Measurements from ENCODE around the gene FRYL.

The FRYL gene

DNA sequence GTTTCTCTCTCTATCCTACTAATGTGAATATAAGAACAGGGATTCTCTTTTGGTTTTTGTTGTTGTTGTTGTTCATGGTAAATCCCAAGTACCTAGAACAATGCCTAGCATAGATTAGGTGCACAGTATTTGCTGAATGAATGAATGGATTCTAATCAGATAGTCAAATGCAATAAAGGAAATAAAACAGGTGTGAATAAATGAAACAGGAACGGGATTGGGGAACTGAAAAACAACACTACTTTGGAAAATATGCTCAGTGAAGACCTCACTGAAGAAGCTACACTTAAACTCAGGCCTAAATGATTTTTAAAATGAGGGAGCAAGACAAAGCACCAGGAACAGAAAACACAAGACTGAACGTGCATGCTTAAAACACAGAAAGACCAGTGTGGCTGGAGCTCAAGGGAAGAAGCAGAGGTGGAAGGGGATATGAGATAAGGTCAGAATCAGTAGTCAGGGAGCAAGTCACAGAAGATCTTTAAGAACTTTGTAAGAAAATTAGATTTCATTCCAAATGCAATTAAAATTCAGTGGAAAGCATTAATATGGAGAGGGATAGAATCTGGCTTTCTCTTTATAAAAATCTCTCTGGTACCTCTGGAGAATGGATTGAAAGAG is 145.3 kb downstream of the FRYL start:
- Histone ChIP-seq H3K9ac (ENCODE audit: low read depth, low read length) (no peak overlapping the region), H3K9me3 (ENCODE audit: control insufficient read depth, insufficient read depth, low read length) (no peaks in the 10 kb centered on the region), H3K36me3 (ENCODE audit: insufficient read depth, low read length) (no peaks in the 10 kb centered on the region), H3K4me1 (ENCODE audit: insufficient read depth, low read length) (peaks cover 15% of the 10 kb centered on the region)

DNA sequence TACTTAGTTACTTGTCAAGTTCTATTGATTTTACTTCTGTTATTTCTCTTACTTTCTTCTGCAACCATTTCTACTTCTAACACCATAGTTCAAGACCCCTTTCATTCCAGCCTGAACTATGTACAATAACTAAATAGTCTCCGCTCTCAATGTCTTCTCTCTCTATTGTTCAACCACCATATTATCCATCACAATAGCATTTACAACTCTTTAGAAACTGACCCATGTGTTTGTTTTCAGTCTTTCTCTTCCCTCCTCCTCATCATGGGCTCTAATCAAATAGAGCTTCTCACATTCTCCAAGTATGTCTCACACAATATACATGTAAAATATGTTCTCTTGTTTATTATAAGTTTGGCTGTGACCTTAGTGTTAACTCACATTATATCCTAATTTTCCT is 146.4 kb downstream of the FRYL start:
- peaks cover 15% of the 10 kb centered on the region for H3K4me1 ChIP-seq (ENCODE audit: insufficient read depth, low read length)
- no peak overlapping the region for H3K9ac ChIP-seq (ENCODE audit: low read depth, low read length)
- no peaks in the 10 kb centered on the region for H3K36me3 ChIP-seq (ENCODE audit: insufficient read depth, low read length)
- H3K9me3 ChIP-seq (ENCODE audit: control insufficient read depth, insufficient read depth, low read length) = no peaks in the 10 kb centered on the region

DNA sequence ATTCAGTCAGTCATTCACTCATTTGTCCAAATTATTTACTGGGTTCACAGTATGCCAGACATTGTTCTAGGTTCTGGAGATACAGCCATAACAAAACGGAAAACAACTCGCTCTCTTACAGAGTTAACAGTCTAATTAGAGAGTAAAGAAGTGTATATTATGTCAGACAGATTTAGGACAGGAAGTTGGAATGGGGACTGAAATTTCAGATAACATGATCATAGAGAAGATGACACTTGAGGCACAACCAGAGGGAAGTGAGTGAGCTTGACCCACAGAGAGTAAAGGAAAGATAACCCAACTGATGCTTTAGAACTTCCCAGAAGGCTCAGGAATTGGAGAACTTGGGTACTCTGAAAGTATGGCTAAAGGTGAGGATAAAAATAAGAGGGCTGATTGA is 150.6 kb downstream of the FRYL start:
- peaks cover 8% of the 10 kb centered on the region; the same call in 1 of the 2 replicates for H3K4me1 ChIP-seq (ENCODE audit: insufficient read depth, low read length)
- no peak overlapping the region for H3K9ac ChIP-seq (ENCODE audit: low read depth, low read length)
- no peaks in the 10 kb centered on the region for H3K36me3 ChIP-seq (ENCODE audit: insufficient read depth, low read length)
- H3K9me3 ChIP-seq (ENCODE audit: control insufficient read depth, insufficient read depth, low read length) = no peaks in the 10 kb centered on the region

DNA sequence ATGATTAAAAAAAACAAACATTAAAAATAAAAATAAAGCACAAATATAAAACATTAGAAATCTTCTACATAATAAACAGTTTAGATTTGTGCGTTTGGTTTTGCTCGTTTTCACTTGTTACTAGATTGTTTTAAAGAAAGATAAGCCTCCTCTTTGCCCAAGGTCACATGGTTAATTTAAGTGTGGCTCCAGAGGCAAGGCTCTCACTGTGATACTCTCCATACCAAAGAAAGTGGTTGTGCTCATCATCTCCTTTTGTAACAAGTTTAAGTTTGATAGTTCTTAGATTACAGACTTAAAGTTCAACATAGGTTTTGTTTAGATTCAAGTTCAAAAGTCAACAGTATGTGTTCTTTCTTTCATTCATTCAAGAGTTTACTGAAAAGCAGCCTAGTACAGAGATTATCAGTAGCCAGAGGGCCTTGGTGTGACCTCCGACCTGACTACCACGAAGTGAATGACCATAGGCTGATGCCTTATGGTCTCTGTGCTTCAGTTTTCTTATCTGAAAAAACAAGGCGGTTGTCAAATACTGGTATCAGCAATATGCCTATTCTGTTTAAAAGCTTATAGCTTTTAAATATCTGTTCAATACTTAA is 156.8 kb downstream of the FRYL start:
- H3K9ac ChIP-seq (ENCODE audit: low read depth, low read length) = no peak overlapping the region
- peaks cover 4% of the 10 kb centered on the region; the same call in 1 of the 2 replicates for H3K4me1 ChIP-seq (ENCODE audit: insufficient read depth, low read length)
- H3K36me3 ChIP-seq (ENCODE audit: insufficient read depth, low read length) = peaks cover 2% of the 10 kb centered on the region; the same call in 1 of the 2 replicates
- H3K9me3 ChIP-seq (ENCODE audit: control insufficient read depth, insufficient read depth, low read length) = no peaks in the 10 kb centered on the region

DNA sequence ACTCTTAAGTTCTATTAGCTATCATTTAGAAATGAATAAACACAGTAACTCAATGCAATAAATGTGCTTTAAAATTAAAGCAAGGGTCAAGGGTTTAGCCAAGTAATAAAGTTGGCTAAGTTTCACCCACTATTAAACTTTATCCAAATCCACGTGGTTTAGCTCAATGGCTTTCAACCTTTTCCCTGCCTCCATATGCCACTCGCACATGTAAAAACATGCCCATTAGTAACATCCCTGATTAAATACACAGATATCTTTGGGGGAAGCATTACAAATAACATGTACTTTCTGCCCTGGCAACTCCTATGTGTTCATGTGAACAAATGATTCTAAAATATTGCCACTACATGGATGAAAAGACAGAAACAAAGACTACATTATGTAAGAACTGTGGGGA is 159.2 kb downstream of the FRYL start:
- no peaks in the 10 kb centered on the region for H3K9me3 ChIP-seq (ENCODE audit: control insufficient read depth, insufficient read depth, low read length)
- no peak overlapping the region for H3K9ac ChIP-seq (ENCODE audit: low read depth, low read length)
- H3K4me1 ChIP-seq (ENCODE audit: insufficient read depth, low read length) = peaks cover 4% of the 10 kb centered on the region; the same call in 1 of the 2 replicates
- H3K36me3 ChIP-seq (ENCODE audit: insufficient read depth, low read length) = peaks cover 2% of the 10 kb centered on the region; the same call in 1 of the 2 replicates

DNA sequence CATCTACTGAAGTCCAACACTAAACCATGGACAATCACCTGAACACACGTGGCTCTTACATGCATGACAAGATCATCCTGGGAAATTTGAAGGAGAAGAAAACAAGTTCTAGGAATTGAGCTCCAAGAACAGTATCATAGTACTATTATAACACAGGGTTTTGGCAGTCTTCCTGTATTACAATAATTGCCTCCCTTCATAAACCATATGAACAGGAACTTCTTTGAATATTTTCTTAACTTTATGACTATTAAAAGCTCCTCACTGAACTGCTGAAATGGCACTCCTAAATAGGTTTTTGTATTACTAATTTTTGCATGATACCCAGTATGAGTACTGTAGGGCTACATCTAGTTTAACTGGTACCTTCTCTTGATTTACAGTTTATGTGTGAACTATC is 160.0 kb downstream of the FRYL start:
- Histone ChIP-seq H3K9ac (ENCODE audit: low read depth, low read length) (no peak overlapping the region), H3K9me3 (ENCODE audit: control insufficient read depth, insufficient read depth, low read length) (no peaks in the 10 kb centered on the region), H3K36me3 (ENCODE audit: insufficient read depth, low read length) (peaks cover 2% of the 10 kb centered on the region; the same call in 1 of the 2 replicates)

DNA sequence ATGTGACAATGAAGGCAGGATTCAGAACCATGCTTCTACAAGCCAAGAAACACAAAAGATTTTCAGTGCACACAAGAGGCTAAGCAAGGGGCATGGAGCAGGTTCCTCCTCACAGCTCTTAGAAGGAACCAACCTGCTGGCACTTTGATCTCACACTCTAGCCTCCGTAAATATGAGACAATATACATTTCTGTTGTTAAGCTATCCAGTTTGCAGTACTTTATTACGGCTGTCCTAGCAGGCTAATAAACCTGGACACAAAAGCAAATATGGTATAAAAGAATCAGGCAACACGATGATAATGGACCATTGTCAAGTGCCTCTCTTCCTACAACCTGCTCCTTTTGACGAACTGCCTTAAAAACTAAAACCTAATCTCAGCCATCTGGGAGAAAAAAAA is 175.6 kb downstream of the FRYL start:
- Histone ChIP-seq H3K9me3 (ENCODE audit: control insufficient read depth, insufficient read depth, low read length) (no peaks in the 10 kb centered on the region), H3K4me1 (ENCODE audit: insufficient read depth, low read length) (no peaks in the 10 kb centered on the region), H3K9ac (ENCODE audit: low read depth, low read length) (no peak overlapping the region), H3K36me3 (ENCODE audit: insufficient read depth, low read length) (no peaks in the 10 kb centered on the region)

More for the DNA sequence above, 160.0 kb downstream of the FRYL start:
- H3K4me1 ChIP-seq (ENCODE audit: insufficient read depth, low read length) = peaks cover 4% of the 10 kb centered on the region; the same call in 1 of the 2 replicates

DNA sequence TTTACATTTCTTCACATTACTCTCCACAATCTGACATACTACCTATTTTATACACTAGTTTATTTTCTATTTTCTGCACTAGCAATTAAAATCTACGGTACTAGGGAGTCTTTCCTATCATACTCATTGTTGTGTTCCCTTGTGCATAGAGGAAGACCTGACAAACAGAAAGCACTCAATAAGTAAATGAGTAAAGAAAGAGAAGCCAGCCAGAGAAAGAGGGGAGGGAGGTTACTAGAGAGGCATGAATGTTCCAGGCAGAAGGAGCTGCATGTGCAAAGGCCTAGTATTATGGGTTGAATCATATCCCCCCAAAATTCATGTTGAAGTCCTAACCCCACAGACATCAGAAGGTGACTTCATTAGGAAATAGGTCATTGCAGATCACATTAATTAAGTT is 176.0 kb downstream of the FRYL start:
- H3K9me3 ChIP-seq (ENCODE audit: control insufficient read depth, insufficient read depth, low read length) = no peaks in the 10 kb centered on the region
- H3K4me1 ChIP-seq (ENCODE audit: insufficient read depth, low read length) = no peaks in the 10 kb centered on the region
- H3K36me3 ChIP-seq (ENCODE audit: insufficient read depth, low read length) = no peaks in the 10 kb centered on the region
- H3K9ac ChIP-seq (ENCODE audit: low read depth, low read length) = no peak overlapping the region

DNA sequence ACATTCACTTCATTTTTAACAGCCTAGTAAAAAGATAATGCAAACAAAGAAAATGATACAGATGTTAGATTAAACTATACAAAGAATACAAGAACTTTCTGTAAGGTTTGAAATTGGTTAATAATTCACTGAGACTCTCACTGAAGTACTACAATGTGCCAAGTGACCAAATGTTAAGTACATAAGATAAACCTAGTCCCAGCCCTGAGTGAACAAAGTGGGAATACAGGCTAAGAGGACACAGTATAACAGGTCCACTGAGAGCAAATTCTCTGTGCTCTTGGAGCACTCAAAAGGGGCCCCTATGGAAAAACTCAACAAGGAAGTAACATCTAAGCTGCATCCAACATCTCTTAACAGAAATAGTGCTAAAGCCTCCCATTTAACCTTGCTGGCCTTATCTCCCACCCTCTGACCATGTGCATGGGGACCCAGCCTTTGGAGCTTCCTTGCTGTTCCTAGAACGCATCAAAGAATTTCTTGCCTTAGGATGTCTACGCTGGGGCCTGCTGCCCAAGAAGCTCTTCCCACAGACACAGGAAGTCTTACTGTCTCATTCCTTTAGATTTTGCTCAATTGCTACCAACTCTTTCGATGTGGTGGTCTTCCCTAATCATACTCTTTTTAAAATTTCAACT is 176.6 kb downstream of the FRYL start:
- Histone ChIP-seq H3K4me1 (ENCODE audit: insufficient read depth, low read length) (no peaks in the 10 kb centered on the region), H3K9me3 (ENCODE audit: control insufficient read depth, insufficient read depth, low read length) (no peaks in the 10 kb centered on the region), H3K9ac (ENCODE audit: low read depth, low read length) (no peak overlapping the region), H3K36me3 (ENCODE audit: insufficient read depth, low read length) (no peaks in the 10 kb centered on the region)

DNA sequence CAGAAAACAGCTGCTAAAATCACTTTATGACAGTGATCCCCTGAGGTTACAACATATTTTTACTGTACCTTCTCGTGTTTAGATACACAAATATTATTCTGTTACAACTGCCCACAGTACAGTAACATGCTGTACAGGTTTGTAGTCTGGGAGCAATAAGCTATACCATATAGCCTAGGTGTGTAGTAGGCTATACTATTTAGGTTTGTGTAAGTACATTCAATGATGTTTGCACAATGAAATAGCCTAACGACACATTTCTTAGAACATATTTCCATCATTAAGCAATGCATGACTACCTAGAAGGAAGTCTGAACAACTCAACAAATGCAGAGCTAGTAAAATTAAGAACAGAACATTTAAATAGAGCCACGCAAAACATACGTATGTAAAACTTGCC is 177.3 kb downstream of the FRYL start:
- Histone ChIP-seq H3K9ac (ENCODE audit: low read depth, low read length) (no peak overlapping the region), H3K9me3 (ENCODE audit: control insufficient read depth, insufficient read depth, low read length) (no peaks in the 10 kb centered on the region), H3K4me1 (ENCODE audit: insufficient read depth, low read length) (no peaks in the 10 kb centered on the region), H3K36me3 (ENCODE audit: insufficient read depth, low read length) (no peaks in the 10 kb centered on the region)

DNA sequence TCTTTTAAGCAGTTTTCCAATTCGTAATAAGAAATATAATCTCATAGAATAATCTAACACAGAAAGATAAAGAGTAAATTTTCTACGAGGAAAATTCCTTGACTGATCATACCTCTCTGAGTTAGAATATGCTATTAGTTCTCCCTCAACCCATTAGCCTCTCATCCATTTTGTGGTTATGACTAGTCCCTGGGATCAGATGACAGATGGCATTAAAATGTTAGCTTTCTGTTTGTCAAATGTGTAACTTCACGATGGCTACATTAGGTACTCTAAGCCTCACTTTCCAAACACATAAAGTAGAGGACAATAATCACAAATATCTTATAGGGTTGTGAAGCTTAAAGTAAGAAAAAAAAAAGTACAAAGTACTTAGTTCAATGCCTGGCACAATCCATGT is 177.9 kb downstream of the FRYL start:
- Histone ChIP-seq H3K4me1 (ENCODE audit: insufficient read depth, low read length) (no peaks in the 10 kb centered on the region), H3K36me3 (ENCODE audit: insufficient read depth, low read length) (no peaks in the 10 kb centered on the region), H3K9ac (ENCODE audit: low read depth, low read length) (no peak overlapping the region), H3K9me3 (ENCODE audit: control insufficient read depth, insufficient read depth, low read length) (no peaks in the 10 kb centered on the region)

DNA sequence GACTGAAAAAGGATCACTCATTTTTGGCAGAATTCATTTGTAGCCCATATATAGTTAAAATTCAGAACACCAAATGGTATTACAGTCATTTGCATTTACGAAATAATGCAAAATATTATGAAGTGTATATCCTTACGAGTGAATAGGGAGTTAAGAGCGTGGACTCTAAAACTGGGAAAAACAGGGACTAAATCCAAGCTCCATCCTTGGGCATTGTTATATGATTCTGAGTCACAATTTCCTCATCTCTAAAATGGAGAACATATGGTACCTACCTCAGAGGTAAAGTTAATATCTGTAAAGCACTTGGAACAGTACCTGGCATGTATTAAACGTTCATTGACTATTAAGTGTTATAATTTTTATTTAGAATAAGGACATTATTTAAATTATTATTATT is 183.7 kb downstream of the FRYL start:
- Histone ChIP-seq H3K4me1 (ENCODE audit: insufficient read depth, low read length) (0 out of 2 replicates have a peak, but pooled peaks cover 11% of the 10 kb centered on the region), H3K36me3 (ENCODE audit: insufficient read depth, low read length) (no peaks in the 10 kb centered on the region), H3K9ac (ENCODE audit: low read depth, low read length) (no peak overlapping the region), H3K9me3 (ENCODE audit: control insufficient read depth, insufficient read depth, low read length) (no peaks in the 10 kb centered on the region)

DNA sequence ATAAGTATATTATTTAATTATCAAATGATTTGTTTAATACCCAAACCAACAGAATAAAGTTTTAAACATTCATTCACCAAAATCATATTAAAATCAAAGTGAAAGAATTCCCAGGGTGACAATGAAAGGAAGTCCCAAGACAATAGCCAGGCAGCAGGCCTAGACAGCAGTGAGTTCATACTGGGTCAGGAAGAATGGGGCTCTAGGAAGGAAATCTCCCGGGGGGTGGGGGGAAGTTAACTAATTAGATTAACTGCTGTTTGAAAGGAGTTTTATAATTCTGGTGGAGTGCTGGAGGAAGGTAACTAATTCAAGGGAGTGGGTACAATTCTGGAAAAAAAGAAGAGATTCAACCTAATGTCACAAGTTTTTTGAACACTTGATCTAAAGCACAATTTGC is 185.9 kb downstream of the FRYL start:
- Histone ChIP-seq H3K36me3 (ENCODE audit: insufficient read depth, low read length) (no peaks in the 10 kb centered on the region; the same call in 1 of the 2 replicates), H3K9me3 (ENCODE audit: control insufficient read depth, insufficient read depth, low read length) (no peaks in the 10 kb centered on the region), H3K9ac (ENCODE audit: low read depth, low read length) (no peak overlapping the region), H3K4me1 (ENCODE audit: insufficient read depth, low read length) (0 out of 2 replicates have a peak, but pooled peaks cover 11% of the 10 kb centered on the region)

DNA sequence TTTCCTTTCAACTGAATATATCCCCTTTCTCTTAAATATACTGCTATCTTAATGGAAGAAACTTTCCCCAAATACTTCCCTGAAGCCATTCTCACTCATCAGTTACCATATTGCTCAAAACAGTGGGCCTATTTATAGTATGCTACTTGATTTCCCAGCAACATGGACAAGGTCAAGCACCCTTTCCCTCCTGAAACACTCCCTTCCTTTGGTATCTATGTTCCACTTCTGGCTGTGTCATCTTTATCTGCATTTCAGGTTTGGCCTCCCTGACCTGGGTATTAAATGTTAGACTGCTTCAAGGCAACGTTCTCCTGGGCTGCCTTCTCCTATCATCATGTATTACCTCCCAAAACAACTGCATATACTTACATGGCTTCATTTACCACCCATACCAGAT is 188.7 kb downstream of the FRYL start:
- H3K9ac ChIP-seq (ENCODE audit: low read depth, low read length) = no peak overlapping the region
- H3K9me3 ChIP-seq (ENCODE audit: control insufficient read depth, insufficient read depth, low read length) = no peaks in the 10 kb centered on the region
- 0 out of 2 replicates have a peak, but pooled peaks cover 11% of the 10 kb centered on the region for H3K4me1 ChIP-seq (ENCODE audit: insufficient read depth, low read length)
- H3K36me3 ChIP-seq (ENCODE audit: insufficient read depth, low read length) = no peaks in the 10 kb centered on the region; the same call in 1 of the 2 replicates

DNA sequence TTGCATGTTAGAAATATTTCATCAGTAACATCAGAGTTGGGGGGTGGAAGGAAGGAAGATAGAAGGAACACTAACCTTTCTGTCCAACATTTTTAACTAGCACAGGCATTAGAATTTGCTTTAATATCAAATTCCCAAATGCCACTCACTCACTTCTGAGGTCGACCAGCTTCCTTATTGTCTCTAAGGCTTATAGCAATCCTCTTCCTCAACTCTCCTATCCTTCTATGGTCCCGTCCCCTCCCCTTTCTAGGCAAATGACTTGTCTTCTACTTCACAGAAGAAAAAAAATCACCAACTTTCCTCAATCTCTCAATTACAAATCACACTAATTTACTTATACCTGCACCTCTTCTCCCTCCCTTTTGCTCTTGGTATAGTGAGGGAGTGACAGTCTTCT is 189.2 kb downstream of the FRYL start:
- no peaks in the 10 kb centered on the region; the same call in 1 of the 2 replicates for H3K36me3 ChIP-seq (ENCODE audit: insufficient read depth, low read length)
- H3K9me3 ChIP-seq (ENCODE audit: control insufficient read depth, insufficient read depth, low read length) = no peaks in the 10 kb centered on the region
- H3K4me1 ChIP-seq (ENCODE audit: insufficient read depth, low read length) = 0 out of 2 replicates have a peak, but pooled peaks cover 11% of the 10 kb centered on the region
- no peak overlapping the region for H3K9ac ChIP-seq (ENCODE audit: low read depth, low read length)
